Heart right ventricle (tissue), 16 donors: ENCODE data around the gene CEP104. TPM values are rescaled to one million over a fixed set of nuclear protein-coding genes. Genes with fewer than 3 reads are reported as not detected.

Source experiments
- ATAC-seq, 8 donors: fragments of 200-7000 bp; cut with Tn5 transposase; one replicate each; pipeline ENCODE4 v1.9.1; 2020; ENCODE audit warnings: mild to moderate bottlenecking in 8 of 8, moderate library complexity in 8 of 8, moderate number of reproducible peaks in 1 of 8
- DNase-seq, 2 donors: peaks; one replicate each; pipeline ENCODE4 v3.0.0-alpha.2; 2020
- H3K27ac ChIP-seq, 10 donors: fragments of 200-600 bp; sonication (generic) in 2 of 10; one replicate each; pipeline versions ENCODE4 v1.5.0 to v1.8.0; 2020 to 2022; ENCODE audit warnings: mild to moderate bottlenecking in 3 of 10
- H3K27me3 ChIP-seq, 7 donors: fragments of 200-600 bp; one replicate each; pipeline ENCODE4 v1.8.0; 2021 to 2022; ENCODE audit warnings: mild to moderate bottlenecking in 2 of 7
- H3K36me3 ChIP-seq, 9 donors: fragments of 200-600 bp; sonication (generic) in 1 of 9; one replicate each; pipeline versions ENCODE4 v1.5.0 to v1.8.0; 2020 to 2022; ENCODE audit warnings: mild to moderate bottlenecking in 2 of 9
- H3K4me1 ChIP-seq, 9 donors: fragments of 200-600 bp; sonication (generic) in 1 of 9; one replicate each; pipeline versions ENCODE4 v1.5.0 to v1.8.0; 2020 to 2022; ENCODE audit warnings: mild to moderate bottlenecking in 4 of 9
- H3K4me3 ChIP-seq, 10 donors: fragments of 200-600 bp; sonication (generic) in 2 of 10; one replicate each; pipeline versions ENCODE4 v1.5.0 to v1.8.0; 2020 to 2022; ENCODE audit warnings: mild to moderate bottlenecking in 7 of 10, moderate library complexity in 2 of 10
- H3K9me3 ChIP-seq, 11 donors: fragments of 200-600 bp in 10 of 11; sonication (generic) in 2 of 11; one replicate each; pipeline versions ENCODE4 v1.5.0 to v1.8.0; 2013 to 2022; ENCODE audit warnings: mild to moderate bottlenecking in 2 of 11, control low read depth in 1 of 11, moderate library complexity in 1 of 11
- CTCF ChIP-seq, 9 donors: fragments of 200-600 bp; sonication (generic) in 2 of 9; IDR thresholded peaks; one replicate each; pipeline versions ENCODE4 v1.5.0 to v1.8.0; 2021 to 2022; ENCODE audit warnings: antibody characterized with exemption in 9 of 9, mild to moderate bottlenecking in 5 of 9, moderate library complexity in 1 of 9
- WGBS, 2 donors: extraction: QIAGEN DNeasy Blood & Tissue Kit; methylation state at CpG; one replicate each; pipeline ENCODE4 v1.1.7; 2013; ENCODE audit warnings: inconsistent platforms in 1 of 2; 5-methylcytosine and 5-hydroxymethylcytosine counted together
- intact Hi-C, 10 donors: fragments of 100-400 bp; cut with DNase I; formaldehyde crosslinking; loops; one replicate each; pipeline versions ENCODE4 v1.11.1 to v1.14.2; 2022
- polyA plus RNA-seq, 2 donors: library from polyadenylated mRNA; stranded (reverse); fragments of 200-250 nt; gene quantifications; one replicate each; pipeline ENCODE4 v1.2.3, GENCODE V29; 2013
- total RNA-seq, 10 donors: library from RNA; stranded (reverse); fragmentation: NEBNext Ultra II Directional in 3 of 10; extraction: Animal tissue kit (Norgen Biotek cat#: 25700) in 3 of 10; gene quantifications; one replicate each; pipeline versions ENCODE4 v1.2.1 to v1.2.4, GENCODE V29; 2021 to 2023
- donor health status: Arrhythmogenic right ventricular cardiomyopathy.
- donor health status: ischemic (EF 13 %, LVEDD 7.1; RV severe dilation, severe dysfunction).
- donor health status: healthy with polysubstance abuse.
- donor health status: DM: no; HTN: yes; CAD: no.
- donor health status: DM: no; HTN: no; CAD: no.
- donor health status: ischemic (EF 25% LVEDD 6.9; RV normal size, moderate dysfunction).
- donor health status: ischemic (EF 25% LVEDD 5.7; RV mildly dilated, moderate dysfunction).
- donor health status: healthy.
- donor health status: DM: yes; HTN: yes; CAD: no.
- donor health status: Ischemic cardiomyopathy.
- donor health status: ischemic (EF 35%, LVEDD 5.7; RV mildly dilated, moderate dysfunction).
- donor health status: nonischemic (EF 11% LVEDD 7.7; RV severe dilation, severe dysfunction).
- donor health status: DM: yes; HTN: yes; CAD: no.
- donor health status: PGD.
- donor health status: ischemic (EF 29% LVEDD 5.4; RV normal size, mild dysfunction).
- donor health status: nonischemic (EF 23%, LVEDD 6.1; RV moderate dilation, normal function).

CEP104 gene
- total and polyA plus RNA-seq, 12 donors = 4.9 to 42.9 (median 27.2) TPM

GRCh38 chr1:3896396-3897000 lies 39.5 kb upstream of the CEP104 start:
- no peak overlapping the region for H3K27ac ChIP-seq
- H3K36me3 ChIP-seq = peaks cover 0 to 24% (median under 1%) of the 10 kb centered on the region in 9 donors
- ATAC-seq (no peak), DNase-seq (no peak)
- H3K9me3 ChIP-seq = peaks cover 0 to 24% (median 13%) of the 10 kb centered on the region in 11 donors
- intact Hi-C loops = loop anchor here in 1 of 10 donors (5.0 kb wide), 1 partner anchor 39 kb away; the partner anchor contains the start of genes CEP104 and DFFB
- 91 to 94% methylated on average over 7 of the region's 7 CpGs for WGBS, 2 donors
- no peaks in the 10 kb centered on the region for H3K27me3 ChIP-seq
- H3K4me3 ChIP-seq = no peak overlapping the region
- TF ChIP-seq CTCF (IDR thresholded peaks at IDR 0.05) = no peak
- H3K4me1 ChIP-seq = peaks cover 0 to 27% (median 16%) of the 10 kb centered on the region in 9 donors

GRCh38 chr1:3895951-3896325 lies 38.9 kb upstream of the CEP104 start:
- Histone ChIP-seq H3K9me3 (peaks cover 0 to 24% (median 13%) of the 10 kb centered on the region in 11 donors), H3K4me1 (peaks cover 0 to 26% (median 16%) of the 10 kb centered on the region in 9 donors), H3K4me3 (no peak overlapping the region), H3K27ac (no peak overlapping the region), H3K27me3 (no peaks in the 10 kb centered on the region), H3K36me3 (peaks cover 0 to 29% (median 6%) of the 10 kb centered on the region in 9 donors)
- WGBS, 2 donors = 92 to 94% methylated on average over 4 of the region's 4 CpGs
- no peak for TF ChIP-seq CTCF (IDR thresholded peaks at IDR 0.05)
- no peak for ATAC-seq
- intact Hi-C loops = loop anchor here in 1 of 10 donors (5.0 kb wide), 1 partner anchor 39 kb away; the partner anchor contains the start of genes CEP104 and DFFB
- no peak for DNase-seq

- no peaks in the 10 kb centered on the region for H3K27me3 ChIP-seq
- H3K4me1 ChIP-seq = peaks cover 0 to 32% (median 16%) of the 10 kb centered on the region in 9 donors
- DNase-seq (no peak), ATAC-seq (no peak)
- H3K9me3 ChIP-seq = peaks cover 0 to 24% (median 13%) of the 10 kb centered on the region in 11 donors
- no peak overlapping the region for H3K27ac ChIP-seq
- no peak for TF ChIP-seq CTCF (IDR thresholded peaks at IDR 0.05)
- H3K36me3 ChIP-seq = peaks cover 0 to 35% (median 9%) of the 10 kb centered on the region in 9 donors
- intact Hi-C loops = loop anchor here in 1 of 10 donors (5.0 kb wide), 1 partner anchor 38 kb away; the partner anchor contains the start of genes CEP104 and DFFB
- WGBS, 2 donors = 93% methylated on average over 13 of the region's 13 CpGs
- no peak overlapping the region for H3K4me3 ChIP-seq
Observed at GRCh38 chr1:3895279-3895950, 38.4 kb upstream of the CEP104 start.

- peaks cover 0 to 24% (median 13%) of the 10 kb centered on the region in 11 donors for H3K9me3 ChIP-seq
- no peak overlapping the region for H3K4me3 ChIP-seq
- H3K27me3 ChIP-seq = no peaks in the 10 kb centered on the region
- WGBS, 2 donors = 93 to 94% methylated on average over 17 of the region's 17 CpGs
- ATAC-seq (no peak), DNase-seq (no peak)
- TF ChIP-seq CTCF (IDR thresholded peaks at IDR 0.05) = no peak
- peaks cover 0 to 41% (median 16%) of the 10 kb centered on the region in 9 donors for H3K36me3 ChIP-seq
- peaks cover 0 to 35% (median 14%) of the 10 kb centered on the region in 9 donors for H3K4me1 ChIP-seq
- intact Hi-C loops = loop anchor here in 1 of 10 donors (5.0 kb wide), 1 partner anchor 37 kb away; the partner anchor contains the start of genes CEP104 and DFFB
- no peak overlapping the region for H3K27ac ChIP-seq
Observed at GRCh38 chr1:3894626-3895278, 37.7 kb upstream of the CEP104 start.
